HepG2 (cell line): ENCODE measurements around the gene MSANTD2. TPM values are rescaled to one million over a fixed set of nuclear protein-coding genes. Genes with fewer than 3 reads are reported as not detected.

Source experiments
- ATF4 ChIP-seq, 2 experiments: fragments of 450-650 bp in 1 of 2; sonication (generic) in 1 of 2; formaldehyde crosslinking; IDR thresholded peaks; 2 replicates each; pipeline versions ENCODE4 v1.5.0 to v1.8.0; 2020 to 2022; ENCODE audit warnings: mild to moderate bottlenecking in 1 of 2, missing genetic modification reagents in 1 of 2
- GTF3A ChIP-seq: sonication (generic); formaldehyde crosslinking; conservative IDR thresholded peaks from 2 replicates; pipeline ENCODE4 v1.4.0; 2020; ENCODE audit warnings: mild to moderate bottlenecking, missing genetic modification reagents
- HMG20B ChIP-seq: conservative IDR thresholded peaks from 2 replicates; pipeline ENCODE4 v1.6.1; 2016; ENCODE audit warnings: missing genetic modification reagents, missing compliant biosample characterization
- HNF4G ChIP-seq, 2 experiments: sonication (generic) in 1 of 2; formaldehyde crosslinking in 1 of 2; IDR thresholded peaks; 2 replicates each; pipeline versions ENCODE4 v1.4.0 to v1.6.1; 2011 to 2020; ENCODE audit warnings: borderline replicate concordance in 2 of 2, low read depth in 2 of 2, mild to moderate bottlenecking in 2 of 2, low read length in 1 of 2, missing genetic modification reagents in 1 of 2, moderate library complexity in 1 of 2
- HOXD1 ChIP-seq: sonication (generic); formaldehyde crosslinking; IDR thresholded peaks from 2 replicates; pipeline ENCODE4 v1.5.0; 2020; ENCODE audit warnings: missing genetic modification reagents
- ISL2 ChIP-seq: sonication (generic); formaldehyde crosslinking; IDR thresholded peaks from 2 replicates; pipeline ENCODE4 v1.5.0; 2020; ENCODE audit warnings: missing genetic modification reagents
- MIER3 ChIP-seq: IDR thresholded peaks from 2 replicates; pipeline ENCODE4 v1.6.1; 2016; ENCODE audit warnings: missing compliant biosample characterization, borderline replicate concordance
- POLR2A ChIP-seq, 2 experiments: IDR thresholded peaks; 2 replicates each; pipeline ENCODE4 v1.6.1; 2011; ENCODE audit warnings: low read depth in 2 of 2, low read length in 2 of 2, mild to moderate bottlenecking in 1 of 2, moderate library complexity in 1 of 2; ENCODE audit not compliant: insufficient read depth in 1 of 2
- SKI ChIP-seq: fragments of 450-650 bp; IDR thresholded peaks from one replicate; pipeline ENCODE4 v1.6.1; 2018; ENCODE audit warnings: mild to moderate bottlenecking; ENCODE audit not compliant: partially characterized antibody
- ZFP36L2 ChIP-seq: sonication (generic); formaldehyde crosslinking; IDR thresholded peaks from 2 replicates; pipeline ENCODE4 v1.4.0; 2020; ENCODE audit warnings: missing genetic modification reagents
- ZNF678 ChIP-seq: sonication (generic); formaldehyde crosslinking; IDR thresholded peaks from 2 replicates; pipeline ENCODE4 v1.4.0; 2020; ENCODE audit warnings: mild to moderate bottlenecking, missing genetic modification reagents
- ZNF746 ChIP-seq: sonication (generic); formaldehyde crosslinking; IDR thresholded peaks from 2 replicates; pipeline ENCODE4 v1.8.0; 2022; ENCODE audit warnings: mild to moderate bottlenecking, missing genetic modification reagents
- ZNF772 ChIP-seq: sonication (generic); formaldehyde crosslinking; IDR thresholded peaks from 2 replicates; pipeline ENCODE4 v1.5.0; 2020; ENCODE audit warnings: mild to moderate bottlenecking, missing genetic modification reagents
- ZNF788 ChIP-seq: sonication (generic); formaldehyde crosslinking; IDR thresholded peaks from 2 replicates; pipeline ENCODE4 v1.5.0; 2020; ENCODE audit warnings: mild to moderate bottlenecking, missing genetic modification reagents, borderline replicate concordance
- ZNF790 ChIP-seq: sonication (generic); formaldehyde crosslinking; IDR thresholded peaks from 2 replicates; pipeline ENCODE4 v1.8.0; 2022; ENCODE audit warnings: missing genetic modification reagents, mild to moderate bottlenecking, borderline replicate concordance
- ZZZ3 ChIP-seq: sonication (generic); formaldehyde crosslinking; IDR thresholded peaks from 2 replicates; pipeline ENCODE4 v1.4.0; 2020; ENCODE audit warnings: missing genetic modification reagents, mild to moderate bottlenecking, borderline replicate concordance
- polyA plus RNA-seq, 8 experiments: library from polyadenylated mRNA; depleted of rRNA in 3 of 8; stranded (reverse) in 7 of 8; unstranded in 1 of 8; fragments of >200 nt; fragmentation: Illumina TruSeq in 4 of 8; extraction: Trizol in 4 of 8; gene quantifications; 2 replicates each; pipeline versions ENCODE4 v1.2.1 to v1.2.3, GENCODE V29; 2011 to 2016; ENCODE audit warnings: low read depth in 4 of 8, missing spikeins in 1 of 8, mixed read lengths in 1 of 8; ENCODE audit not compliant: insufficient read depth in 1 of 8
- total RNA-seq, 5 experiments: library from RNA; depleted of rRNA; stranded (reverse); fragments of >200 nt; fragmentation: Illumina TruSeq; extraction: Trizol; gene quantifications; 2 replicates each; pipeline ENCODE4 v1.2.3, GENCODE V29; 2016; ENCODE audit warnings: low read depth in 1 of 5
- TF ChIP-seq, protein P1 (sequence below): sonication (generic); formaldehyde crosslinking; IDR thresholded peaks from 2 replicates; pipeline ENCODE4 v1.5.0; 2020; ENCODE audit warnings: missing genetic modification reagents, mild to moderate bottlenecking, borderline replicate concordance
- TF ChIP-seq, protein P2 (sequence below): sonication (generic); formaldehyde crosslinking; IDR thresholded peaks from 2 replicates; pipeline ENCODE4 v1.4.0; 2020; ENCODE audit warnings: missing genetic modification reagents, borderline replicate concordance
- TF ChIP-seq, protein P3 (sequence below): sonication (generic); formaldehyde crosslinking; IDR thresholded peaks from 2 replicates; pipeline ENCODE4 v1.4.0; 2020; ENCODE audit warnings: mild to moderate bottlenecking, low read depth, missing genetic modification reagents
- TF ChIP-seq, protein P4 (sequence below): sonication (generic); formaldehyde crosslinking; IDR thresholded peaks from 2 replicates; pipeline ENCODE4 v1.9.0; 2021; ENCODE audit warnings: missing genetic modification reagents, mild to moderate bottlenecking, borderline replicate concordance

MSANTD2 gene
- total and polyA plus RNA-seq, 2 of the 13 experiments (the other 11 are each of a cell fraction or from before 2014, with no cell fraction given), result 8.7 to 10.1 TPM

GRCh38 chr11:124758355-124759265 is 41.6 kb downstream of the MSANTD2 start (continued):
- TF ChIP-seq ZNF790 (CRISPR knock-in tag) (no peak), HNF4G (IDR thresholded peaks at IDR 0.05; ENCODE audit: borderline replicate concordance, low read depth, low read length) (peak; percentile 13; the same call in 1 of the 2 replicates), HNF4G (CRISPR knock-in tag; IDR thresholded peaks at IDR 0.05; ENCODE audit: borderline replicate concordance, low read depth) (no peak), GTF3A (CRISPR knock-in tag) (no peak), HOXD1 (CRISPR knock-in tag) (no peak), ZNF746 (CRISPR knock-in tag) (no peak), ZZZ3 (CRISPR knock-in tag) (no peak), ZNF678 (CRISPR knock-in tag) (0 out of 2 replicates have a peak, but pooled peaks have one; percentile 45), ATF4 (CRISPR knock-in tag; IDR thresholded peaks at IDR 0.05) (no peak), ZFP36L2 (CRISPR knock-in tag) (no peak), ZNF772 (CRISPR knock-in tag) (no peak), ZNF788 (CRISPR knock-in tag) (peak; percentile 51; the same call in 1 of the 2 replicates), MIER3 (CRISPR knock-in tag) (no peak), ISL2 (CRISPR knock-in tag) (no peak), POLR2A (IDR thresholded peaks at IDR 0.05; ENCODE audit: insufficient read depth in 1 of 2, low read depth in 2 of 2, low read length in 2 of 2) (0 out of 4 replicates have a peak, but pooled peaks of 1 of the 2 experiments have one; percentile 25), HMG20B (CRISPR knock-in tag) (no peak), SKI (no peak)
- TF ChIP-seq, protein P1, sequence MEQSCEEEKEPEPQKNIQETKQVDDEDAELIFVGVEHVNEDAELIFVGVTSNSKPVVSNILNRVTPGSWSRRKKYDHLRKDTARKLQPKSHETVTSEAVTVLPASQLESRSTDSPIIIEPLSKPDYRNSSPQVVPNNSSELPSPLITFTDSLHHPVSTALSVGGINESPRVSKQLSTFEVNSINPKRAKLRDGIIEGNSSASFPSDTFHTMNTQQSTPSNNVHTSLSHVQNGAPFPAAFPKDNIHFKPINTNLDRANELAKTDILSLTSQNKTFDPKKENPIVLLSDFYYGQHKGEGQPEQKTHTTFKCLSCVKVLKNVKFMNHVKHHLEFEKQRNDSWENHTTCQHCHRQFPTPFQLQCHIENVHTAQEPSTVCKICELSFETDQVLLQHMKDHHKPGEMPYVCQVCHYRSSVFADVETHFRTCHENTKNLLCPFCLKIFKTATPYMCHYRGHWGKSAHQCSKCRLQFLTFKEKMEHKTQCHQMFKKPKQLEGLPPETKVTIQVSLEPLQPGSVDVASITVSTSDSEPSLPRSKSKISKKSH (CRISPR knock-in tag), result no peak
- TF ChIP-seq, protein P2, sequence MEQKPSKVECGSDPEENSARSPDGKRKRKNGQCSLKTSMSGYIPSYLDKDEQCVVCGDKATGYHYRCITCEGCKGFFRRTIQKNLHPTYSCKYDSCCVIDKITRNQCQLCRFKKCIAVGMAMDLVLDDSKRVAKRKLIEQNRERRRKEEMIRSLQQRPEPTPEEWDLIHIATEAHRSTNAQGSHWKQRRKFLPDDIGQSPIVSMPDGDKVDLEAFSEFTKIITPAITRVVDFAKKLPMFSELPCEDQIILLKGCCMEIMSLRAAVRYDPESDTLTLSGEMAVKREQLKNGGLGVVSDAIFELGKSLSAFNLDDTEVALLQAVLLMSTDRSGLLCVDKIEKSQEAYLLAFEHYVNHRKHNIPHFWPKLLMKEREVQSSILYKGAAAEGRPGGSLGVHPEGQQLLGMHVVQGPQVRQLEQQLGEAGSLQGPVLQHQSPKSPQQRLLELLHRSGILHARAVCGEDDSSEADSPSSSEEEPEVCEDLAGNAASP (CRISPR knock-in tag), result no peak
- TF ChIP-seq, protein P3, sequence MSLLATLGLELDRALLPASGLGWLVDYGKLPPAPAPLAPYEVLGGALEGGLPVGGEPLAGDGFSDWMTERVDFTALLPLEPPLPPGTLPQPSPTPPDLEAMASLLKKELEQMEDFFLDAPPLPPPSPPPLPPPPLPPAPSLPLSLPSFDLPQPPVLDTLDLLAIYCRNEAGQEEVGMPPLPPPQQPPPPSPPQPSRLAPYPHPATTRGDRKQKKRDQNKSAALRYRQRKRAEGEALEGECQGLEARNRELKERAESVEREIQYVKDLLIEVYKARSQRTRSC, result no peak
- TF ChIP-seq, protein P4, sequence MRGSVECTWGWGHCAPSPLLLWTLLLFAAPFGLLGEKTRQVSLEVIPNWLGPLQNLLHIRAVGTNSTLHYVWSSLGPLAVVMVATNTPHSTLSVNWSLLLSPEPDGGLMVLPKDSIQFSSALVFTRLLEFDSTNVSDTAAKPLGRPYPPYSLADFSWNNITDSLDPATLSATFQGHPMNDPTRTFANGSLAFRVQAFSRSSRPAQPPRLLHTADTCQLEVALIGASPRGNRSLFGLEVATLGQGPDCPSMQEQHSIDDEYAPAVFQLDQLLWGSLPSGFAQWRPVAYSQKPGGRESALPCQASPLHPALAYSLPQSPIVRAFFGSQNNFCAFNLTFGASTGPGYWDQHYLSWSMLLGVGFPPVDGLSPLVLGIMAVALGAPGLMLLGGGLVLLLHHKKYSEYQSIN (CRISPR knock-in tag), result no peak
